ENCODE results near the gene TEDC1.

TEDC1 gene

GRCh38 chr14:105486974-105487448 is 4.0 kb upstream of the TEDC1 start:
- DNase-seq = no peak

GRCh38 chr14:105487449-105487985 is 3.5 kb upstream of the TEDC1 start:
- no peak for DNase-seq

GRCh38 chr14:105487986-105488777 is 2.9 kb upstream of the TEDC1 start:
- no peak for DNase-seq

- no peak for DNase-seq
Observed at GRCh38 chr14:105488781-105489541, 2.1 kb upstream of the TEDC1 start.

- peak; percentile 86 for DNase-seq
Observed at GRCh38 chr14:105489542-105490266, 1.3 kb upstream of the TEDC1 start.

- no peak for DNase-seq
Observed at GRCh38 chr14:105490267-105490571, 827 bp upstream of the TEDC1 start.

- no peak for DNase-seq
Observed at GRCh38 chr14:105491366-105491973, 424 bp downstream of the TEDC1 start.

- no peak for DNase-seq
Observed at GRCh38 chr14:105492031-105492970, 1.3 kb downstream of the TEDC1 start.

- DNase-seq = no peak
Observed at GRCh38 chr14:105492971-105493871, 2.2 kb downstream of the TEDC1 start.

GRCh38 chr14:105493921-105494605 is 3.0 kb downstream of the TEDC1 start:
- DNase-seq = no peak

GRCh38 chr14:105494606-105494929 is 3.5 kb downstream of the TEDC1 start:
- no peak for DNase-seq

- DNase-seq = no peak
Observed at GRCh38 chr14:105495101-105495989, 4.3 kb downstream of the TEDC1 start.

- DNase-seq = no peak
Observed at GRCh38 chr14:105495990-105496830, 5.2 kb downstream of the TEDC1 start.

GRCh38 chr14:105496831-105497591 is 6.0 kb downstream of the TEDC1 start:
- DNase-seq = no peak

- DNase-seq = peak; percentile 51
Observed at GRCh38 chr14:105497671-105498429, 6.8 kb downstream of the TEDC1 start.

GRCh38 chr14:105498430-105499255 is 7.6 kb downstream of the TEDC1 start:
- DNase-seq = no peak

Data from NCI-H1417 treated with DMSO at 0.1 percent for 48 hours (cell line).